ENCODE measurements around the gene CLRN3. TPM values are rescaled to one million over a fixed set of nuclear protein-coding genes. Genes with fewer than 3 reads are reported as not detected.

The CLRN3 gene
- total RNA-seq, 1 donor from 2014 or later, result not detected

- Mint-ChIP-seq H3K36me3 (ENCODE audit: low read depth, unreplicated experiment) (no peaks in the 10 kb centered on the region), H3K4me3 (ENCODE audit: unreplicated experiment) (no peak overlapping the region), H3K27ac (ENCODE audit: unreplicated experiment) (no peak overlapping the region), H3K9me3 (ENCODE audit: unreplicated experiment) (peaks cover 1% of the 10 kb centered on the region), H3K27me3 (ENCODE audit: low read depth, unreplicated experiment) (peaks cover 38% of the 10 kb centered on the region), H3K4me1 (ENCODE audit: low read depth, unreplicated experiment) (peaks cover 4% of the 10 kb centered on the region)
- H3K27ac ChIP-seq (ENCODE audit: low read depth, low read length), result no peak overlapping the region
- no peak for TF ChIP-seq EZH2 (IDR thresholded peaks at IDR 0.05; ENCODE audit: insufficient read depth, low read length)
- no peak for TF ChIP-seq CTCF (IDR thresholded peaks at IDR 0.05; ENCODE audit: insufficient read depth, low read depth, low read length)
- H3K79me2 ChIP-seq (ENCODE audit: insufficient read depth, low read length), result no peaks in the 10 kb centered on the region
- FAIRE-seq (no peak), DNase-seq (ENCODE audit: low read depth) (no peak)
- H3K9me3 ChIP-seq (ENCODE audit: insufficient read depth, low read depth, low read length), result no peaks in the 10 kb centered on the region
- H4K20me1 ChIP-seq (ENCODE audit: insufficient read depth, low read length), result no peaks in the 10 kb centered on the region
- H3K9ac ChIP-seq (ENCODE audit: low read length), result no peak overlapping the region
- no peak overlapping the region for H3K4me3 ChIP-seq (ENCODE audit: insufficient read depth, low read depth, low read length)
- H3K27me3 ChIP-seq (ENCODE audit: insufficient read depth, low read length), result peaks cover 4% of the 10 kb centered on the region
- H2AFZ ChIP-seq (ENCODE audit: low read depth, low read length), result no peak overlapping the region
- no peak overlapping the region for H3K4me2 ChIP-seq (ENCODE audit: low read length)
- H3K36me3 ChIP-seq (ENCODE audit: insufficient read depth, low read length), result no peaks in the 10 kb centered on the region
- H3K4me1 ChIP-seq (ENCODE audit: insufficient read depth, low read length), result no peaks in the 10 kb centered on the region
These were observed 56.6 kb downstream of the CLRN3 start for GRCh38 chr10:127836176-127836575.

- no peaks in the 10 kb centered on the region for H3K4me1 ChIP-seq (ENCODE audit: insufficient read depth, low read length)
- H3K36me3 ChIP-seq (ENCODE audit: insufficient read depth, low read length), result no peaks in the 10 kb centered on the region
- no peaks in the 10 kb centered on the region for H3K79me2 ChIP-seq (ENCODE audit: insufficient read depth, low read length)
- H3K4me3 ChIP-seq (ENCODE audit: insufficient read depth, low read depth, low read length), result no peak overlapping the region
- Mint-ChIP-seq H3K36me3 (ENCODE audit: low read depth, unreplicated experiment) (no peaks in the 10 kb centered on the region), H3K27me3 (ENCODE audit: low read depth, unreplicated experiment) (peaks cover 44% of the 10 kb centered on the region), H3K9me3 (ENCODE audit: unreplicated experiment) (peaks cover 1% of the 10 kb centered on the region), H3K27ac (ENCODE audit: unreplicated experiment) (no peak overlapping the region), H3K4me3 (ENCODE audit: unreplicated experiment) (no peak overlapping the region), H3K4me1 (ENCODE audit: low read depth, unreplicated experiment) (no peaks in the 10 kb centered on the region)
- H3K9ac ChIP-seq (ENCODE audit: low read length), result no peak overlapping the region
- H3K4me2 ChIP-seq (ENCODE audit: low read length), result no peak overlapping the region
- no peak for FAIRE-seq
- DNase-seq (ENCODE audit: low read depth), result no peak
- H3K9me3 ChIP-seq (ENCODE audit: insufficient read depth, low read depth, low read length), result no peaks in the 10 kb centered on the region
- TF ChIP-seq EZH2 (IDR thresholded peaks at IDR 0.05; ENCODE audit: insufficient read depth, low read length) (no peak), CTCF (IDR thresholded peaks at IDR 0.05; ENCODE audit: insufficient read depth, low read depth, low read length) (no peak)
- peaks cover 4% of the 10 kb centered on the region for H3K27me3 ChIP-seq (ENCODE audit: insufficient read depth, low read length)
- H4K20me1 ChIP-seq (ENCODE audit: insufficient read depth, low read length), result no peaks in the 10 kb centered on the region
- no peak overlapping the region for H3K27ac ChIP-seq (ENCODE audit: low read depth, low read length)
- no peak overlapping the region for H2AFZ ChIP-seq (ENCODE audit: low read depth, low read length)
These were observed 58.0 kb downstream of the CLRN3 start for GRCh38 chr10:127834791-127835190.

GRCh38 chr10:127834221-127834620 is 58.5 kb downstream of the CLRN3 start:
- Histone ChIP-seq H2AFZ (ENCODE audit: low read depth, low read length) (no peak overlapping the region), H3K4me1 (ENCODE audit: insufficient read depth, low read length) (no peaks in the 10 kb centered on the region), H3K4me2 (ENCODE audit: low read length) (no peak overlapping the region), H3K9ac (ENCODE audit: low read length) (no peak overlapping the region), H3K79me2 (ENCODE audit: insufficient read depth, low read length) (no peaks in the 10 kb centered on the region), H3K27me3 (ENCODE audit: insufficient read depth, low read length) (peaks cover 4% of the 10 kb centered on the region), H3K27ac (ENCODE audit: low read depth, low read length) (no peak overlapping the region), H3K36me3 (ENCODE audit: insufficient read depth, low read length) (no peaks in the 10 kb centered on the region), H3K4me3 (ENCODE audit: insufficient read depth, low read depth, low read length) (no peak overlapping the region), H4K20me1 (ENCODE audit: insufficient read depth, low read length) (no peaks in the 10 kb centered on the region), H3K9me3 (ENCODE audit: insufficient read depth, low read depth, low read length) (no peaks in the 10 kb centered on the region)
- DNase-seq (ENCODE audit: low read depth), result no peak
- Mint-ChIP-seq H3K36me3 (ENCODE audit: low read depth, unreplicated experiment) (no peaks in the 10 kb centered on the region), H3K27me3 (ENCODE audit: low read depth, unreplicated experiment) (peaks cover 45% of the 10 kb centered on the region), H3K9me3 (ENCODE audit: unreplicated experiment) (peaks cover 1% of the 10 kb centered on the region), H3K4me1 (ENCODE audit: low read depth, unreplicated experiment) (no peaks in the 10 kb centered on the region), H3K4me3 (ENCODE audit: unreplicated experiment) (no peak overlapping the region), H3K27ac (ENCODE audit: unreplicated experiment) (no peak overlapping the region)
- no peak for FAIRE-seq
- TF ChIP-seq CTCF (IDR thresholded peaks at IDR 0.05; ENCODE audit: insufficient read depth, low read depth, low read length) (no peak), EZH2 (IDR thresholded peaks at IDR 0.05; ENCODE audit: insufficient read depth, low read length) (no peak)

Data from astrocyte (in vitro differentiated cells and primary cell).